Ammon's horn (tissue), 1 donor: ENCODE data around the gene FLRT1.
A peak's percentile ranks its signal among the peaks of the same experiment; 100 is the strongest.

ENCODE experiments used
- DNase-seq: peaks from one replicate; pipeline ENCODE4 v3.0.0-alpha.2; 2016; ENCODE audit warnings: low spot score

The FLRT1 gene

DNA sequence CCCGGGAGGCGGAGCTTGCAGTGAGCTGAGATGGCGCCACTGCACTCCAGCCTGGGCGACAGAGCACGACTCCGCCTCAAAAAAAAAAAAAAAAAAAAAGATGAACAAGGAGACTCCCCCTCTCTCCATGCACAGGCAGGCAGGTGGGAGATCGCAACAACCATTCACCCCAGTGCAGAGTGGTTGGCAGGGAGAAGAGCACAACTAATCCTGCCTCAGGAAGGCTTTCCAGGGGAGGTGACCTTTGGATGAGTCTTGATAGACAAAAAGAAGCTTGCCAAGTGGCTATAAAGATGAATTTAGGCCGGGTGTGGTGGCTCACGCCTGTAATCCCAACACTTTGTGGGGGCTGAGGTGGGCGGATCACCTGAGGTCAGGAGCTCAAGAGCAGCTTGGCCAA lies 30.0 kb downstream of the FLRT1 start:
- DNase-seq = no peak

DNA sequence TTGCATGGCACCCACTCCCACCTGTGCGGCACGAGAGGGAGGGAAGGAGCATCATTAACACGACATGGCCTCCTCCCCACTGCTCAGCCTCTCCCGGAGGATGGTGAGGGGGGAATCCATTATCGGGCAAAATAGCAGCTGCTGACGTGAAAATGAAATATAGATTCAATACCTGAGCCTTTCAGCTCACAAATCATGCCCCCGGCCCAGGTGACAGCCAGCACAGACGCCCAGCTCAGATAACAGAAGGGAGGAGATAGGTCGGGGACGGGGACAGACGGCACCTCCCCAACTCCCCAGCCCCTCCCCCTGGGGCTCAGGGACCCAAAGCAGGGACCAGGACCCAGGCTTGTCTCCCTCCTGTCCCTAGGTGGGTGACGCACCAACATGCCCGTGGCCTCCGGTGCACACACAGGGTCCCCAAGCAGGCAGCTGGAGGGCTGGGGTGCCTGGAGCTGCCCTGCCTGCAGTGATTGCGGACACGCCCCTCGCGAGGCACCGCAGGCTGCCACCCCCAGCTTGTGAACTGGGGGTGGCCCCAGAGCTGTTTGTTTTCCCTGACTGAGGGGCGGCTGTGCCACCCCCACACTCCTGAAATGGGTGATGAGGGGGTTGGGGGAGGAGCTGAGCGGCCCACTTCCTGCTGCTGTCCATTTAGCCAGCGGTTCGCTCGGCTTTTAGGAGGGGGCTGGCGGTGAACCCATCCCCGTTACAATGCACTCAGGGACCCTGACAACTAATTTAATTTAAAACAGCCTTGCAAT lies 31.7 kb downstream of the FLRT1 start:
- DNase-seq = no peak

- no peak for DNase-seq
These were observed 33.1 kb downstream of the FLRT1 start for GRCh38 chr11:64068705-64069400.

GRCh38 chr11:64069401-64070313 lies 33.9 kb downstream of the FLRT1 start:
- no peak for DNase-seq

GRCh38 chr11:64070314-64070681 lies 34.6 kb downstream of the FLRT1 start:
- DNase-seq = no peak

- peak; percentile 61 for DNase-seq
These were observed 36.1 kb downstream of the FLRT1 start for GRCh38 chr11:64071849-64072248.

DNA sequence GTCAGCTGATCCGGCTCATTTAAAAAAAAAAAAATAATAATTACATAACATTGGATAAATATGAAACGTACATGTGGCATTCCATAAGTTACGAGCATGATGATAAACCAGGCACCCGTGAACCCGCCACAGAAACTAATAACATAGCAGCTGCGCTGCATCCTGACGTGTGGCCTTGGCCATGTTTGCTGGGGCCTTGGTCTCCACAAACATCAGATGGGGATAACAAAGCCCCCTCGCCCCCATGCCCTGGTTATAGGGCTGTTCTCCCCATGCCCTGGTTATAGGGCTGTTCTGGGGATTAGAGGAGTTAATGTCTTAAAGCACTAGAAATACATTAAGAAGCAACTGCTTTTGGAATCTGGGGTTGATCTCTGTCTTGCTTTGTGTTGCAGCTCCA lies 36.7 kb downstream of the FLRT1 start:
- no peak for DNase-seq

- no peak for DNase-seq
These were observed 37.1 kb downstream of the FLRT1 start for GRCh38 chr11:64072871-64073270.

DNA sequence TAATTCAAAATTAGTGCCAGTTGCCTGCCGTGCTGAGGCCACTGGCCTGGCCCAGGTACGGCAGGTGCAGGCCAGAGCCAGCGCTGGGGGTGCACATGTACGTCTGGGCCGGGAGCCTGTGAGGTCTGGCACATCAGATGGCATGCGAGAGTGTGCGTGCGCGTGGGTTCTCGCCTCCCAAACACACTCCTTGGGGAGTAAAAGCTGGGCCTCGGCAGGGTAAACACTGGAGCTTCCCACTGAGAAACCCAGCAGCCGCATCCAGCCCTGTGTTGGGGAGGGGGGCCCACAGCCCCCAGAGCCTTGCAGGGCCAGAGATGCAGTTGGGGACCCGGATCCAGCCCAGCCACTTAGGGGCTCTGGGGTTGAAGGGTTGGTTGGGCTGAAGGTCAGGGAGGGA lies 37.8 kb downstream of the FLRT1 start:
- peak; percentile 16 for DNase-seq

- DNase-seq = no peak
These were observed 38.5 kb downstream of the FLRT1 start for GRCh38 chr11:64074239-64074638.

- DNase-seq = no peak
These were observed 41.0 kb downstream of the FLRT1 start for GRCh38 chr11:64076758-64077157.

GRCh38 chr11:64077607-64078006 lies 41.9 kb downstream of the FLRT1 start:
- no peak for DNase-seq

DNA sequence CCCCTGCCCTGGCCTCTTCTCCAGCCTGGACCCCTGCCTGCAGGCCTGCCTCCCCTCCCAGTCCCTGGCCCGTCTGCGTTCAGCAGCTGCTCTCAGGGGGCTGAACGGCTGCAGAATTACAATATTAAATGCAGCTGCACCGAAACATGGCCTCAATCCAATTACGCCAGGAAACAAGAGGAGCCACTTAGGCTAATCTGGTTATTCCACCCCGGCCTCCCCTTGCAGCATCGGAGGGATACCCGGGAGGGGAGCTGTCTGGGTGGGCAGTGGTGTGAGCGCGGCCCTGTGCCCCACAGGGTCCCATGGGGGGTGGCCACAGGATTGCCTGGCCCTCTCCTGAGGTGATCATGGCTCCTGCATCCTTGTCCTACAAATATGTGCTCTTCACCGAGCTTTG lies 42.6 kb downstream of the FLRT1 start:
- DNase-seq = peak; percentile 61

DNA sequence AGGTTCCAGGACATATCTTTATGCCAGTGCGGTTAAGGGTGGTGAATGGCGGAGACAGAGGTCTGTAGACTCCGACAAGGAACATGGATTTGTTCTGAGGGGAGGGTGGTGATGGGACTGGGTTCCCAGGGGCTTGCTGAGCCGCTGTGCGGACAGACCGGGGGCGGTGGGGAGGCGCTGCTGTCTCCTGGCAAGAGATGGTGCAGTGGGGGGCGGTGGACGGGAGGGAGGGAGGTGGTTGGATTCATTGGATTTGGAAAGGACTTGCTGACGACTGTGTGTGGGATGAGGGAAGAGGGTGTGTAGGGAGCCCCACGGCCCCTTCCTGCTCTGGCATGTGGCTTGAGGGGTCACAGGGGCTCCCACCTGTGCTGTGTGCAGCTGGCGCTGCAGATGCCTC lies 43.2 kb downstream of the FLRT1 start:
- DNase-seq = no peak

- no peak for DNase-seq
These were observed 44.7 kb downstream of the FLRT1 start for GRCh38 chr11:64080390-64080789.

DNA sequence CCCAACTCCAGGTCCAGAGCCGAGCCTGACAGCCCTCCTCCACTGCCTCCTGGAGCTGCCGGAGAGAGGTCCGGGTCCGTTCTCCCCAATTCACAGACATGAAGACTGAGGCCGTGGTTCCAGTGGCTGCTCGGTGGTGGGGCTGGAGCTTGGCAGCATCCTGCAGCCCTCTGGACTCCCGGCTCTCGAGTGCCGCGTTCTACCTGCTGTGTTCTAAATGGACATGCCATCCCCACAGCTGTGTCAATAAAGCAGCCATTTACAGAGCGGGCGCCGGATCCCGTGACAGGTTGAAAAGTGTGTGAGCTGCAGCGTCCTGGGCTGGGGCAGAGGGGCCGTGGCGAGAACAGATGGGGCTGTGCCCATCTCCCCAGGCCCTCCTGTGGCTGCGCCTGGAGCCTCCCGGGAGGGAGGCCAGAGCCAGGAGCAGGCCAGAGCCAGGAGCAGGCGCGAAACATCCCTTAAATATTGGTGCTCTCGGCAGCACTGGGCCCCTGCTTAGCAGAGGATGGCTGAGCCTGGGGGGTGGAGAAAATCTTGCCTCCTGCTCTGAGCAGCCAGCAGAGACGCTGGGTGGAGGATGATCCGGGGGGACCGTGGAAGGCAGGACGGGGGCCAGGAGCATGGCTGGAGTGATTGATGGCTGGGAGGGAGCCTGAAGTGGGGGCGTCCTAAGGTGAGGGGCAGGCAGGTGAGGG lies 46.2 kb downstream of the FLRT1 start:
- no peak for DNase-seq

GRCh38 chr11:64083398-64084080 lies 47.8 kb downstream of the FLRT1 start:
- DNase-seq = no peak

DNA sequence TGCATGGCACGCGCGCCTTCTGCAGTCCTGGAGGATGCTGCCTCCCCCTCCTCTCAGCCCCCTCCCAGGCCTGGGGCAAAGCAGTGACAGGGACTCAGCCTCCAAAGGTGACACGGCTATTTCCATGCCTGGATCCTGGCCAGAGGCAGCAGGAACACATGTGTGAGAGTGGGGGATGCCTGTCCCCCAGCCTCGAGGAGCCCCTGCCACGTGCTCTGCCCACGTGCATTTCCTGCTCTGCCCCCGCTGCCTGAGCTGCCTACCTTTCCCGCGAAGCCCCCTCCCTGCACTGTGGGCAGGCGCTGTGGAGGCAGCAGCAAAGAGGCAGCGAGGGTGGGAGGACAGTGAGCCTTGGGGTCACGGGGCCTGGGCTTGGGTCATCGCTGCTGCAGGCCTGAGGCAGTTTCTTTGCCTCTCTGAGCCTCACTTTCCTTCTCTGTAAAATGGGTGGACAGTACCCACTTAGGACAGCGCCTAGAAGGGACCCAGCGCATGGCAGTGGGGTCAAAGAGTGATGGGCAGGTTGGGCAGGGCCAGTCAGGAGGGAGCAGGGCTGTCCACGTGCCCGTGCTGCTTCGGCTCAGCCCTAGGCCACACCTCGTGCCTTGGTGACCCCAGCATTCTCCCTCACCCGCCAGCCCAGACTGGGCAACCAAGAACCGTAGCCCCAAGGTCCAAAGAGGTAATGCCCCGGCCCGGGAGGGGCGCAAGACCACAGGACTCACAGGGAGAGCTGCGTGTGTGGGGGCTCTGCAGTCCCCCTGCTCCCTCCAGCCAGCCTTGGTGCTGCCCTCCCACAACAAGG lies 48.6 kb downstream of the FLRT1 start:
- no peak for DNase-seq

GRCh38 chr11:64084951-64085710 lies 49.4 kb downstream of the FLRT1 start:
- DNase-seq = no peak
